DMS 273 treated with DMSO at 0.1 percent for 48 hours (cell line): Measurements from ENCODE around the gene CACNB4.

Experiments used
- DNase-seq: peaks from one replicate; lab custom pipeline; 2025; lab: John Stamatoyannopoulos, UW

The CACNB4 gene

DNA sequence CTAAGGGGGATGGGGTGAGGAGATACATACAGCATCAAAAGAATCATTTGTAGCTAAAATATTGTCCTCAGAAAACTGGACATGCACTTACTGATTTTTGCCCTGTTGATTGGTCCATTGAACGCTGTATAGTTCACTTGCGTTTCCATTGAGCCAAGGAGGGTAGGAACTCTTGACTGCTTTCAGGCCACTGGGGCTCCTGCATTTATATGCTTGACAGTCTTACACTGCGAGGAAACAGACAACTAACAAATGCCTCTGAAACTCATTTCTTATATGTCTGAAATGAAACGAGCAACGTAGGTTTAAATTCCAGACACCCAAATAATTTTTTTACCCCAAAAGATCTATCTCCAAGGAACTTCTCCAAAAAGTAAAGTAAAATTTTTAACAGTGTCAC, 312.8 kb downstream of the CACNB4 start:
- DNase-seq, result no peak

DNA sequence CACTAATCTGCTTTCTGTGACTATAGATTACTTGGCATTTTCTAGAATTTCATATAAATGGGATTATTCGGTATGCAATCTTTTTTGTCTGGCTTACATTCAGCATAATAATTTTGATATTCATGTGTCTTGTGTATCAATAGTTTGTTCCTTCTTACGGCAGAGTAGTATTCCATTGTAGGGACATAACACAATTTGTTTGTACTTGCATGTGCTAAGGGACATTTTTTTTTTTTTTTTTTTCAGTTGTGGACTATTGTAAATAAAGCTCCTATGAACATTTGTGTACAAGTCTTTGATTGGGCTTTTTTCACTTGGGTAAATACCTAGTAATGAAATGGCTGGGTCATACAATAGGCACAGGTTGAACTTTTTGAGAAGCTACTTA, 315.7 kb downstream of the CACNB4 start:
- DNase-seq, result no peak
